PC-3 (cell line): ENCODE measurements around the gene ACTL10. TPM values are rescaled to one million over a fixed set of nuclear protein-coding genes. Genes with fewer than 3 reads are reported as not detected.

Experiments
- ATAC-seq: fragments of 200-7000 bp; cut with Tn5 transposase; 2 replicates; pipeline ENCODE4 v1.9.1; 2020; ENCODE audit warnings: mild to moderate bottlenecking, moderate library complexity
- BruUV-seq: library from RNA; stranded (reverse); fragments of 400-500 nt; replicated peaks from 2 replicates; lab custom pipeline; 2021; lab: Mats Ljungman, UMichigan
- CTCF ChIA-PET: fragments of 300-600 bp; sonication (Branson Sonifier 250); formaldehyde crosslinking; loops from one replicate; lab custom pipeline; 2022; ENCODE audit warnings: antibody characterized with exemption; lab: Charles Lee
- POLR2A ChIA-PET: fragments of 300-600 bp; sonication (Branson Sonifier 250); formaldehyde crosslinking; loops from one replicate; lab custom pipeline; 2022; ENCODE audit warnings: antibody characterized with exemption; ENCODE audit not compliant: unreplicated experiment; lab: Charles Lee
- DNase-seq: peaks from one replicate; pipeline ENCODE4 v3.0.0-alpha.2; 2015
- H2AFZ ChIP-seq: fragments of 300-600 bp; sonication (generic); 2 replicates; pipeline ENCODE4 v1.6.0; 2016; ENCODE audit warnings: antibody characterized with exemption, low read length
- H3F3A ChIP-seq: fragments of 300-600 bp; sonication (generic); one replicate; pipeline ENCODE4 v1.6.0; 2017; ENCODE audit warnings: antibody characterized with exemption, low read length, control low read depth, mild to moderate bottlenecking; ENCODE audit not compliant: unreplicated experiment
- H3K27ac ChIP-seq: fragments of 300-600 bp; sonication (generic); 2 replicates; pipeline ENCODE4 v1.5.1; 2016; ENCODE audit warnings: mild to moderate bottlenecking, low read length
- H3K27me3 ChIP-seq: fragments of 300-600 bp; sonication (generic); 2 replicates; pipeline ENCODE4 v1.6.1; 2016; ENCODE audit warnings: low read length, mixed read lengths
- H3K36me3 ChIP-seq: fragments of 300-600 bp; sonication (generic); 2 replicates; pipeline ENCODE4 v1.6.1; 2016; ENCODE audit warnings: low read depth, mixed run types, low read length, mixed read lengths
- H3K4me1 ChIP-seq: fragments of 300-600 bp; sonication (generic); 2 replicates; pipeline ENCODE4 v1.5.1; 2016; ENCODE audit warnings: low read length; ENCODE audit not compliant: insufficient read depth
- H3K4me2 ChIP-seq: fragments of 300-600 bp; sonication (generic); 2 replicates; pipeline ENCODE4 v1.6.0; 2016; ENCODE audit warnings: low read length
- H3K4me3 ChIP-seq: fragments of 300-600 bp; sonication (generic); 2 replicates; pipeline ENCODE4 v1.5.1; 2016; ENCODE audit warnings: mild to moderate bottlenecking, low read length, mixed read lengths
- H3K79me2 ChIP-seq: fragments of 300-600 bp; sonication (generic); 2 replicates; pipeline ENCODE4 v1.6.1; 2017; ENCODE audit warnings: low read length, mixed read lengths
- H3K9ac ChIP-seq: fragments of 300-600 bp; sonication (generic); 2 replicates; pipeline ENCODE4 v1.6.0; 2016; ENCODE audit warnings: mild to moderate bottlenecking, low read length
- H3K9me2 ChIP-seq: fragments of 300-600 bp; sonication (generic); replicated peaks from 2 replicates; pipeline ENCODE4 v1.6.1; 2016; ENCODE audit warnings: mixed run types, low read length, mixed read lengths
- H3K9me3 ChIP-seq: fragments of 300-600 bp; sonication (generic); 2 replicates; pipeline ENCODE4 v1.6.1; 2016; ENCODE audit warnings: low read length, mixed read lengths
- H4K20me1 ChIP-seq: fragments of 300-600 bp; sonication (generic); 2 replicates; pipeline ENCODE4 v1.6.1; 2016; ENCODE audit warnings: low read length, mixed read lengths
- CTCF ChIP-seq: fragments of 300-600 bp; sonication (generic); conservative IDR thresholded peaks from 2 replicates; pipeline ENCODE4 v1.5.1; 2017; ENCODE audit warnings: antibody characterized with exemption, low read depth, mild to moderate bottlenecking, low read length
- EZH2 ChIP-seq: fragments of 300-600 bp; sonication (generic); IDR thresholded peaks from one replicate; pipeline ENCODE4 v1.6.1; 2017; ENCODE audit warnings: antibody characterized with exemption, mild to moderate bottlenecking, low read length; ENCODE audit not compliant: unreplicated experiment
- EZH2phosphoT487 ChIP-seq: fragments of 300-600 bp; sonication (generic); IDR thresholded peaks from 2 replicates; pipeline ENCODE4 v1.6.1; 2018; ENCODE audit warnings: mild to moderate bottlenecking, antibody characterized with exemption, low read length, borderline replicate concordance
- intact Hi-C: fragments of 100-400 bp; cut with micrococcal nuclease; formaldehyde crosslinking; loops from 2 replicates; pipeline ENCODE4 v1.9.0; 2023
- total RNA-seq: library from RNA; depleted of rRNA; stranded (reverse); fragments of >200 nt; gene quantifications from 2 replicates; pipeline ENCODE4 v1.2.3, GENCODE V29; 2014

ACTL10 gene
- total RNA-seq, 1 experiment from 2014 or later, result 1.6 TPM

- Histone ChIP-seq H3K9me3 (no peaks in the 10 kb centered on the region), H3K27me3 (no peaks in the 10 kb centered on the region), H3K4me2 (no peak overlapping the region), H3K9ac (no peak overlapping the region), H3K4me3 (no peak overlapping the region), H3K27ac (no peak overlapping the region), H3F3A (no peaks in the 10 kb centered on the region), H4K20me1 (no peaks in the 10 kb centered on the region), H3K4me1 (no peaks in the 10 kb centered on the region), H3K9me2 (no peaks in the 10 kb centered on the region), H3K36me3 (peaks cover 6% of the 10 kb centered on the region; the same call in 1 of the 2 replicates), H3K79me2 (no peaks in the 10 kb centered on the region), H2AFZ (no peak overlapping the region)
- intact Hi-C loops, result no loop called here
- DNase-seq (no peak), ATAC-seq (no peak)
- ChIA-PET CTCF (no interaction called here), POLR2A (no interaction called here)
- TF ChIP-seq CTCF, result no peak
- no peak for TF ChIP-seq EZH2phosphoT487
- TF ChIP-seq EZH2, result no peak
- BruUV-seq, result no TSS peak
Measured at GRCh38 chr20:33627577-33628216, 39.0 kb upstream of the ACTL10 start.

GRCh38 chr20:33629533-33629932 lies 37.2 kb upstream of the ACTL10 start:
- DNase-seq (no peak), ATAC-seq (no peak)
- 0 out of 2 replicates have a peak, but pooled peaks cover 2% of the 10 kb centered on the region for H3K36me3 ChIP-seq
- CTCF ChIA-PET, result no interaction called here
- no peaks in the 10 kb centered on the region for H3K27me3 ChIP-seq
- H3K9me3 ChIP-seq, result no peaks in the 10 kb centered on the region
- H4K20me1 ChIP-seq, result no peaks in the 10 kb centered on the region
- H3K4me1 ChIP-seq, result no peaks in the 10 kb centered on the region
- H3K9ac ChIP-seq, result no peak overlapping the region
- H3K4me3 ChIP-seq, result no peak overlapping the region
- intact Hi-C loops, result no loop called here
- no peak overlapping the region for H3K4me2 ChIP-seq
- H2AFZ ChIP-seq, result no peak overlapping the region
- no TSS peak for BruUV-seq
- H3K27ac ChIP-seq, result no peak overlapping the region
- POLR2A ChIA-PET, result no interaction called here
- no peaks in the 10 kb centered on the region for H3K79me2 ChIP-seq
- TF ChIP-seq EZH2phosphoT487, result no peak
- no peak for TF ChIP-seq EZH2
- no peak for TF ChIP-seq CTCF
- no peaks in the 10 kb centered on the region for H3K9me2 ChIP-seq
- H3F3A ChIP-seq, result no peaks in the 10 kb centered on the region

GRCh38 chr20:33629979-33630378 lies 36.8 kb upstream of the ACTL10 start:
- no peaks in the 10 kb centered on the region for H3F3A ChIP-seq
- H3K9ac ChIP-seq, result no peak overlapping the region
- no peaks in the 10 kb centered on the region for H4K20me1 ChIP-seq
- TF ChIP-seq EZH2 (no peak), CTCF (no peak), EZH2phosphoT487 (no peak)
- no peaks in the 10 kb centered on the region for H3K4me1 ChIP-seq
- no peaks in the 10 kb centered on the region for H3K9me3 ChIP-seq
- no TSS peak for BruUV-seq
- CTCF ChIA-PET, result no interaction called here
- no peak overlapping the region for H3K27ac ChIP-seq
- intact Hi-C loops, result no loop called here
- no peaks in the 10 kb centered on the region for H3K36me3 ChIP-seq
- no peaks in the 10 kb centered on the region for H3K79me2 ChIP-seq
- no peaks in the 10 kb centered on the region for H3K27me3 ChIP-seq
- H3K9me2 ChIP-seq, result no peaks in the 10 kb centered on the region
- H2AFZ ChIP-seq, result no peak overlapping the region
- ATAC-seq (no peak), DNase-seq (no peak)
- POLR2A ChIA-PET, result no interaction called here
- no peak overlapping the region for H3K4me3 ChIP-seq
- H3K4me2 ChIP-seq, result no peak overlapping the region
